Measurements from ENCODE around the gene SHF.
"Not testable (repeated sequence)": the region's sequence is repeated elsewhere in the genome, so short reads cannot be mapped to it uniquely, and the experiment has no call there.

Gene SHF

DNA sequence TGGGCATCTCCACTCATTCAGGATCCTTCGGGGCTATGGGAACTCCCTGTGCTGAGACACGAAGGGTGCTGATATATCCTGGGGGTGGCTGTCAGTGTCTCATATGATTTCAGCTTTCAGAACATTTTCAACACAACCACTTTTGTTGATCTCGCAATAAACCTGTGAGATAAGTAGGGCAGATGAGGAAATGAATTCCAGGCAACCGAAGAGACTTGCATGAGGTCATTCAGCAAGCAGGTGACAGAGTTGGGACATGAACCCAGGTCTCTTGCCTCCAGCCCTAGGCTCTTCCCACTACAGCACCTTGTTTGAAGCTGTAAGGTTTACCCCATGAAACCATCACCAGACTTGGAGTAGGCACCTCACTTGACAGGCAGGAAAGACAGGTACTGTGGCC is 41.4 kb downstream of the SHF start:
- DNase-seq: peak; percentile 13 to 43

DNA sequence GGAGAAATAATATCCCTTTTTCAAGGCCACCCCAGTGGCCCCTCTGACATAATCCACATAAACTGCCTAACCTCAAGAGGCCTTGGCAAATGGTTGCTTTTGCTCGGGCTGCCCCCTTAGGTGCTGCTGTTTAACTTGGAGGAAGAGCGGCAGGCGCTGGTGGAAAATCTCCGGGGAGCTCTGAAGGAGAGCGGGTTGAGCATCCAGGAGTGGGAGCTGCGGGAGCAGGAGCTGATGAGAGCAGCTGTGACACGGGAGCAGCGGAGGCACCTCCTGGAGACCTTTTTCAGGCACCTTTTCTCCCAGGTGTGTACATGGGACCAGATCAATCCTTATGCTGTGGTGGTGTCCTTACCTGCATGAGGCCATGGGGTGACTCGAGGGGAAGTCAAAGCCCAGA is 43.0 kb downstream of the SHF start:
- DNase-seq: no peak

DNA sequence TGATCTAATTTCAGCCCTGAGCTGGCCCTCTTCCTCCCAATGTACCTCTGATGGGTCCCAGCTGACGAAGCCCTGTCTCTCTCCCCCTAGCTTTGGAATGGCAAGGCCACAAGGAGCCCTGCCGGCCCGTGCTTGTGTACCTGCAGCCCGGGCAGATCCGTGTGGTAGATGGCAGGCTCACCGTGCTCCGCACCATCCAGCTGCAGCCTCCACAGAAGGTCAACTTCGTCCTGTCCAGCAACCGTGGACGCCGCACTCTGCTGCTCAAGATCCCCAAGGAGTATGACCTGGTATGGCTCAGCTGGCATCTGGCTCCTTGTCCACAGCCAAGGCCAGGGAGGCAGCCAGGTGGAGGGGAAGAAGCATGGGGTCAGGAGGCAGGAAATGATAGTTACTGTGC is 43.8 kb downstream of the SHF start:
- no peak for DNase-seq

GRCh38 chr15:45143056-45143455 is 44.7 kb downstream of the SHF start:
- no peak for DNase-seq

- no peak for DNase-seq
Measured at GRCh38 chr15:45141386-45141785, 46.4 kb downstream of the SHF start.

- no peak for DNase-seq
Measured at GRCh38 chr15:45140557-45141250, 47.1 kb downstream of the SHF start.

DNA sequence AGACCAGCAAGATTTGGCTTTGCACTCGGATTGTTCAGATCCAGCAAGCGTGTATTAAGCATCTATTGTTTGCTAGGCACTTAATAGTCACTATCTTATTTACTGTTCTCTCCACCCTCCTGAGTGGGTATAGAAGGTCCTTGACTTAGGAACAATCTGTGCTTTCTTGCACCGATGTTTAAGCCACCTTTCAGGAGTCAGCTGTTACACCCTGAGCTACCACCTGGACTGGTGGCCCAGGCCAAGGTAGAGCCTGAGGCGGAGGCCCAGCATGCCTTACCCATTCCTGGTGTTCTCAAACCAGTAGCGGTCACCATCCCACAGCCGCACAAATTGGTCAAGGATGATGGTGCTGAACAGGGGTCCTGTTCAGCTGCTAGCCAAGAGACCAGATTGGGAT is 48.0 kb downstream of the SHF start:
- no peak for DNase-seq

GRCh38 chr15:45138814-45139765 is 48.7 kb downstream of the SHF start:
- no peak for DNase-seq

GRCh38 chr15:45137703-45138102 is 50.1 kb downstream of the SHF start:
- no peak for DNase-seq

DNA sequence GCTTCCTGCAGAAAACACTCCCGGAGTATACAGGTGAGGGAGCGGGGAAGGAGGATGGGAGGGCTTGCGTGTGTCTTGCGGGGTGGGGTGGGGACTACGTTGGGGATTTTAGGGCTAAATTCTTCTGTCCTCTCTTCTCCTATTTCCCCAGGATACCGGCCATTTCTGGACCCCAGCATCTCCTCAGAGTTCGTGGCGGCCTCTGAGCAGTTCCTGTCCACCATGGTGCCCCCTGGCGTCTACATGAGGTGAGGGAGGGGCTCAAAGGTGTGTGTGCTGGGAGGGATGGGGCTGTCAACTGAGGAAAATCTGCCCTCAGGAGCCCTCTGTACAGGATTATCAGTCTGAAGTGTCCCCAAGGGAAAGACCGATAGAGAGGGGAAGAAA is 51.4 kb downstream of the SHF start:
- DNase-seq: no peak

- not testable (repeated sequence) for DNase-seq
Measured at GRCh38 chr15:45135705-45136377, 51.9 kb downstream of the SHF start.

DNA sequence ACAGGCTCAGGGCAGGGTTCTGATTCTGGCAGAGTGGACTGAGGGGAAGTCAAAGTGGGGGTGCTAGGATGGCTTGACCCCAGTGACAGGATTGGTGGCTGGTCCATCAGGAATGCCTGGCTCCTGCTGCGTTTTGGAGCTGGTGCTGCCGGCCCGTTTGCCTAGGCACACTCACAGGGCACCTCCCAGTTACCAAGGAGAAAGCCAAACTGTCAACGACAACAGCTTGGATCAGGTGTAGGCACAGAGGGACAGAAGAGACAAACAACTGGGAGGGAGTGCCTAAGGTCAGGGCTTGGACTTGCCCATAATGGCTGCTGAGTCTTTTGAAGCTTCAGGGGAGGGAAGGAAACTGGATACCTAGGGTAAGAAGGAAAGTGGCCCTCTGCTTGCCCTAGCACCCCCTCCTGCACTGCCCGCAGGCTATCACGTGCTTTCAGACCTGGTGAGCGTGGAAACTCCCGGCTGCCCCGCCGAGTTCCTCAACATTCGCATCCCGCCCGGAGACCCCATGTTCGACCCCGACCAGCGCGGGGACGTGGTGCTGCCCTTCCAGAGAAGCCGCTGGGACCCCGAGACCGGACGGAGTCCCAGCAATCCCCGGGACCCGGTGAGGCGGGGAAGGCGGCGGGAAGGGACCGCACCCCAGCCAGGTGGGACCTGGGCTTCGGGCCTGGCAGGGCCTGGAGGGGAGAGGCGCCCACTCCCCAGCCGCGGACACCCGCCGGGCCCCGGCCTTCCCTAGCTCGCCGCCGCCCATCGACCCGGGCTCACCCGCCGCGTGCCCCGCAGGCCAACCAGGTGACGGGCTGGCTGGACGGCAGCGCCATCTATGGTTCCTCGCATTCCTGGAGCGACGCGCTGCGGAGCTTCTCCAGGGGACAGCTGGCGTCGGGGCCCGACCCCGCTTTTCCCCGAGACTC is 52.8 kb downstream of the SHF start:
- DNase-seq: no peak

DNA sequence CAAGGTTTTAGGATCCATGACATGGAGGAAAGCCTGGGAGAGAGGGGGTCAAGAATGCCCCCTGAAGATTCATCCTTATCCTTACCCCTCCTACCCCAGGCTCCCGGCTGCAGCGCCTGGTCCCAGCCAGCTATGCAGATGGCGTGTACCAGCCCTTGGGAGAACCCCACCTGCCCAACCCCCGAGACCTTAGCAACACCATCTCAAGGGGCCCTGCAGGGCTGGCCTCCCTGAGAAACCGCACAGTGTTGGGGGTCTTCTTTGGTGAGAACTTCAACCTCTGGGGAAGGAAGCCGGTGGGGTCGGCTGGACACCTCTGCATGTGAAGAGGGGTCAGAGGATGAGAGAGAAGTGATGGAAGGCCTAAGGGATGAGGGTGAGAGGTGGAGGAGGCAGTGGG is 53.7 kb downstream of the SHF start:
- no peak for DNase-seq

DNA sequence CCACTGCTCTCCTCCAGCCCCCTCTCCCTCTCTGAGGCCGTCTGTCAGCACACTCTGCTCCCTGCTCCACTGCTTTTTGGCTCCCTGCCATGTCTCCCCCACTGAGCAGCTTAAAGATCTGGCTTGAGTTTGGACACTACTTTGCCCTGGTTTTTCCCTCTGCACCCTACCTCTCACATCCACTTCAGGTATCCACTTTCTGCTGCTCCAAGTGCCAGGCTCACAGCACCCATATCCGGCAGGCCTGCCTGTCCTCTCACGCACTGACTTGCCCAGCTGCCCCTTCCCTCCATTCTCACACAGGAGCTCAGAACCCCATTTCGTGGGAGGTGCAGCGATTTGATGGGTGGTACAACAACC is 54.2 kb downstream of the SHF start:
- DNase-seq: no peak

DNA sequence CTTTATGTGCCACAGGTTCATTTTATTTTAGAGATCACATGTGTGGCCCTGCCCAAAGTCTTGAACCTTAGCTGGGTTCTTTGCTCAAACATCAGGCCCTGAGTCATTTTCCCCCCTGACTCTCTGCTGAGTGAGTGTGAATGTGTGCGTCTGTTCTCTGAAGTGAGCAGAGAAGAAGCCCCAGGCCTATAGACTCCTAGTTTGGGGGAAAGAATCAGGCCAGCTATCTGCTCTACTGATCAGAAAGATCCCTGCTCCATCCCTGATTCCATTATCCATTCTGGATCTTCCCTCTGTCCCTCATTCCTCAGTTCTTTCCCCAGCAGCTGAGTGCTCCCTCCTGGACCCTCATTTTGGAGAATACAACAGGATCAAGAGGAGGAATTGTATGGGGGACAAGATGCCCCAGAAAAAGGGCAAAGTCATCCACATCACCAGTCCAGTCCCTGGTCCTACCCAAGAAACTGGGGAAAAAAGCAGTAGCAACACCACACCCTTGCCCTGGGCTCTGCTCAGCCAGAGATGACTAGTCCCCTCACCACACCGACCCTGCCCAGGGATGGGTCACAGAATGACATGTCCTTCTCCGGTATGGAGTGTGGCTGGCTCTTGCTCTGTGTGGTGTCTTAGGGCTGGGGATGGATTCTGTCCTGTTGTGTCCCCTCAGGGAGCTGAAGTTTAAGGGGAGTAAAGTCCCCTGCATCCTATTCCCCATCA is 54.8 kb downstream of the SHF start:
- DNase-seq: no peak

- DNase-seq: no peak
Measured at GRCh38 chr15:45131510-45131909, 56.3 kb downstream of the SHF start.

- DNase-seq: no peak
Measured at GRCh38 chr15:45130291-45131000, 57.3 kb downstream of the SHF start.

GRCh38 chr15:45129651-45130129 is 58.1 kb downstream of the SHF start, which contains the start of the genes DUOX1 and DUOXA1:
DUOX1 (plus strand) TSS chr15:45129994; CDS start chr15:45131967, 1,973 bp downstream.
DUOXA1 (minus strand) TSS chr15:45129879; CDS start chr15:45123014, 6,865 bp downstream.
- DNase-seq: no peak

DNA sequence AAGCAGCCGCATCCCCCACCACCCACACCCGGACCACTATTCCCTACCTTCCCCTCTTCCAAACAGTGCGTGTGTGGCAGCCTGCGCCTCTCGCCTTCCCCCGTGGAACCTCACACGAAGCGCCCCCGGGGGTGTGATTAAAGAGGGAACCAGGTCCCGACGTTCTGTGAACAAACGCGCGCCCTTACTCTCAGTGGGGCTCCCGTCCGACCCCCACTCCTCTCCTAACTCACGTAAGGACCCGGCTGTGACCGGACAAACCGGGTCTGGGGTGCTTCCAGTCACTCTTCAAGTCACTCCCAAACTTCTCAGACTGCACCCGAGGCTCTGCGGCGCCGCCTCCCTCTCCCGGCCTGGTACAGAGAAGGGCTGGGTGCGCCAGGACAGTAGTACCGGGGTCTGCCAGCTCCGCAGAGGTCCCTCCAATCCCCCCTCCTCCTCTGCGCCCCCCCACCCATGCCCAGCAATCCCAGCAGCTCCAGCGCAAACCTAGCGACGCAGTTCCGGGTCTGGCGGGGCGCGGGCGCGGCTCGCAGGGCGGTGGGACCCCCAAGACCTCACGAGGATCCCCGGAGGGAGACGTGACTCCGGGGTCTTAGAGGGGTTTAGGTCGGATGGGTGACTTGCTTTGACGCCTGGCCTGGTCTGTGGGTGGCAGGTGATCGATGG is 58.7 kb downstream of the SHF start:
- no peak for DNase-seq

DNA sequence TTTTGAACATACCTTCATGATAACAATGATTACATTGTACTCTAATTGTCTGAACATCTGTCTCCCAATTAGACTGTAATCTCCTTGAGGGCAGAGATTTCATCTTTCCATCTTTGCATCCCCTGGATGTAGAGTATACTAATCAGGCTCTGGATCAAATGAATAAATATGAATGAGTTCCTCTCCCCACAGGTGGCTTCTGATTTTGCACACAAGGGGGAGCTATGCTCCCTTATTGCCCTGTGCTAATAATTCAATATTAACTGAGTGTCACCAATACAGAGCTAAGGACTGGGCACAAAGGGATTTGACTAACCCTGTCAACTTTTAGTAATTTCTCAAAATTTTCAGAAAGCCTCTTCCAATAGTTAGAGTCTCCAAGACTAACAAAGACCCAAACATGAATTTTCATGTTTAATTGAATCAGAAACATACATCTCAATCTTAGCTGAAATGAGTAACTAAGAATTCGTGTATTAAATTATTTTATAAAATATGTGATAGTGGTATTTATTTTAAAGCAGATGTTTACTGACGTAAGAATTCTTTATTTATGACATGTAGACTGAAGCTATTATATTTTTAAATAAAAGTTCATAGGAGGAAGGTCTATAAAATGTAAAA is 61.1 kb downstream of the SHF start:
- peak; percentile 48 to 50 for DNase-seq

Data from inflammatory macrophage (primary cell).